Measurements from ENCODE around the gene PRDX4.
A peak's percentile ranks its signal among the peaks of the same experiment; 100 is the strongest.
"Not testable (repeated sequence)": the region's sequence is repeated elsewhere in the genome, so short reads cannot be mapped to it uniquely, and the experiment has no call there.

The PRDX4 gene

DNA sequence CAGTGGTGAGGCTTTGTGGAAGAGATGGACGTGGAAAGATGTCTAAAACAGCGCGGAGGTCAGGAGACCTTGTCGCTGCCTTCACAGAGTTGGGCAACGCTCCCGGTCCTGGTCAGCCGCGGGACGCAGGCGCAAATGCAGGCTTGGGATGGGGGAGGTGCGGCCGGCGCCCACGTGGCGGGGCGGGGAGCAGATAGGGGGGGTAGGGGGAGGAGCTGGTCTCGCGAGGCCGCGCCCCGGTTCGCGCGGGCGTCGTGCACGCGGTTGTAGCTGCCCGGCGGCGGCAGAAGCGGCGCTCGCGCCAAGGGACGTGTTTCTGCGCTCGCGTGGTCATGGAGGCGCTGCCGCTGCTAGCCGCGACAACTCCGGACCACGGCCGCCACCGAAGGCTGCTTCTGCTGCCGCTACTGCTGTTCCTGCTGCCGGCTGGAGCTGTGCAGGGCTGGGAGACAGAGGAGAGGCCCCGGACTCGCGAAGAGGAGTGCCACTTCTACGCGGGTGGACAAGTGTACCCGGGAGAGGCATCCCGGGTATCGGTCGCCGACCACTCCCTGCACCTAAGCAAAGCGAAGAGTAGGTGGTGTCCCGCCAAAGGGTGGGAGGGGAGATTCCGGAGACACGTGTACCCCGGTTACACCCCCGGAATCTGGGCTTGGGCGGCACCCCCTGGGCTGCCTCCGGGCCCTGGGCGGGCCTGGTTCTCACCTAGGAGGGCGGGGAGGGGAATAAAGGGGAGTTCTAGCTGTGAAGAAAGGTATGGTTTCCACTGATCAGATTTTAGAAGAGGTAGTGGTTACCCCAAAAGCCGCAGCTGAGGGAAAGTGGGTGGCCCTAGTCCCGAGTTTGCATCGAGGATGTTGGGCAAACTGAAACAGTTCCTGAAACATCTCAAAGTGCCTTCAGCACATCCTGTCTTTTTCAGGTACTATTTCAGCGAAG is at the start of gene PRDX4:
Gene PRDX4, plus strand, starts transcription at position 255 of the 939 bp plus-strand sequence. Its CDS starts 78 bp downstream, at position 333.
- DNase-seq: peak; percentile 49

DNA sequence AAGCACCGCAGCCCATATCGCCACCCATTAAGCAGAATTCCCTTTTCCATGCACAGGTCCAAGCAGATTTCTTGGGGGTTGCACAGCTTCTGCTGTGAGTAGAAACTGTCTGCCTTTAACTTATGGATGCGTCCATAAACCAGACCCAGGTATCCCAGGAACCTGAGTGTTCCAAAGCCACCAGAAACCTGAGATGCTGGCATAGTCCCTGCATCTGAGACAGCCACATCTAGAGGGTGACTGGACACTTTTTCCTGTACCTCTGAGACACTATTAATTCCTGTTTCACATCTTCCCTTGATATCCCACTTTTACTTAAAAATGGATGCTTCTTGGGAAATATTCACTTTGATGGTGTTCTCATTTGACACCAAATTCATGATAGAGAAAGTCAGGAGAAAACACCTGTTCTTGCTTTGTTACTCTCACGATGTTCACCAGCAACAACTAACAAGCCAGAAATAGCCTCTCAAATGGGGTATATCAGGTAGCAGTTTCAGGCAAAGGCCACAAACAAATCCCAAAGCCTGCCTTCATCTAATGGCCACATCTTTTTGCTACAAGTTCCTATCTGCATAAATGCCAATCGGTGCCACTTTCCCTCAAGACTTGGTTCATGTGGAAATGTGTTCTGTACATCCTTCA is 45.5 kb upstream of the PRDX4 start:
- no peak for DNase-seq

DNA sequence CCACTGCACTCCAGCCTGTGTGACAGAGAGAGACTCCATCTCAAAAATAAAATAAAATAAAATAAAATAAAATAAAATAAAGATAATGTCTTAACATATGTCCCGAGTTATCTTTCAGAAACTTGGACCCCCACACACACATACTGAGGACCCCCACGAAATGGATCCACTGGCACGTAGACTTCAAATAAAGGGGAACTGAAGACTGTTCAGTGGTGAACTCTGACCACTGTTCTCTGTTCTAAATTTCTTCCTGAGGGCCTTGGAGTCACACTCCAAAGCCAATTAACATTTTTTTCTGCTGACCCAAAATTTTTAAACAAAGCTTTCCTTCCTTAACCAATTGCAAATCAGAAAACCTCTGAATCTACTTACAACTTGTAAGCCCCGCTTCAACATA is 43.5 kb upstream of the PRDX4 start:
- DNase-seq: no peak

DNA sequence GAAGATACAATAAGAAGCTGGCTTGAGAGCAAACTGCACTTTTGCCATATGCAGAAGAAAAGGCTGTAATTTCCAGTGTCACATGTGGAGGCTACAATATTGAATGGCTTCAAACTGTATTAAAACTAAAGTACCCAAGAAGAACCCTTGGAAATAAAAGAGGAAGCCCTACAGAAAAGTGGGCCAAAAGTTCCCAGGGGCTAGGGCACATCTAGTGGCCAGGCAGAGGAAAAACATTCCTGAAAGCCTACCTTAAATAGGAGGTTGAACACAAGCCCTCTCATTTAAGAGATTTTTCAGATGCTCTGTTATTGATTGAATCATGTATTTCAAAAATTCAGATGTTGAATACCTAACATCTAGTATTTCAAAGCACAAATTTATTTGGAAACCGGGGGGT is 40.6 kb upstream of the PRDX4 start:
- DNase-seq: no peak

DNA sequence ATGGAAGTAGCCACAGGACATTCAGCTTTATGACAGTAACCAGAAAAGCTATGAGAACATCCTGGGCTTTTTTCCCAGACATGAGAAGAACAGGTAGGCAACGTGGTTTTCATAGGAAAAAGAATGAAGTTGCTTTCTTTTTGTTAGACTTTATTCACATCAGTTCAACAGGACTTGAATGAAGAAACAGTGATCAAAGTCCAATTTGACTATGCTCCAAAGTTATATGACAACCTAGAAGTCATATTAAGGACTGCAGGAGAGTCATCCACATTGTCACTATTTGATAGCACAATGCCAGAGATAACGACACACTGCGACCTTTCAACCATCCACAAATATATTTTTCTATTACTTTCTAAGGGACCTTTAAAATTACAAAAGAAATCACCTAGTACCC is 39.2 kb upstream of the PRDX4 start:
- DNase-seq: no peak

DNA sequence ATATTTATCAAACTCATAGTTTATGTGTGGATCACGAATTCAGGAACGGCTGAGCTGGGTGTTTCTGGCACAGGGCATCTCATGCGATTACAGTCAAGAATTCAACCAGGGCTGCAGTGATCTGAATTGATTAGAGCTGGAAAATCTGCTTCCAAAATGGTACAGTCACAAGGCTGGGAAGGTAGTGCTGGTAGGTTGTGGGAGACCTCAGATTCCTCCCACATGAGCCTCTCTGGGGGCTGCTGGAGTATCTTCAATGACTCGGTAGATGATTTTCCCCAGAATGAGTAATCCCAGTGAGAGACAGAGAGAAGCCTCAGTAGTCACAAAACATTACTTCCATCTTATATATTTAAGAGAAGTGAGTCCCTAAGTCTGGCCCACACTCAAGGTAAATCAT is 36.2 kb upstream of the PRDX4 start:
- no peak for DNase-seq

DNA sequence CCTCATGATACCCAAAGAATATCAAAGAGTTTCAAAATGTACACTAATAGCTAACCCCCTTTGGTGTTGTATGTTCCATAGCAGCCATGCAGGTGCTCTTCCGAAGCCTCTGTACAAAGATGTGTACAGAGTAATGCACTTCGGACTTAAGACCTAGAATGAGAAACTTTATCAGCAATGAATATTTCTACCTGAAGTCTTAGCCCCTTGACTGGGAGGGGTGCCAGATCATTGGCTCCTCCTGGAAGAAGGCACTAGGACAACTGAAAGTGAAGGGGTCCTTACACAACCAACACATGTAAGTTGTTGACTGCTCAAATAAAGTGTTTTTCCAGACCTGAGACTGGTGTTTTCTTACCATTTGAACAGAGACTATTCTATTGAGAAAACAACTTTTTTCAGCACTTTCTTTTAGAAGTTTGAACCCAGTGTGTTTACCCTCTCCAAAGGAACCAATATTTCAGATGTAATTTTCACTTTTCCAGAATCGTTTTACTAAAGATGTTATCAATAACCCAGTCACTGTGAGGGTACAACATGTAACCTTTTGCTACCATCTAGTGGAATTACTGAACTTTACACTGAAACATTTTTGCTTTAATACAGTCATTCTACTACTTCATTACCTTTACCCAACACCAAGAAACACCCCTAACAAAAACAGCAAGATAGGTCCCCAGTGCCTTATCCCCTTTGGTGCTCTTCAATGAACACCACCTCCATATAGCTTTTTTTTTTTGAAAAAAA is 33.3 kb upstream of the PRDX4 start:
- DNase-seq: peak; percentile 7

DNA sequence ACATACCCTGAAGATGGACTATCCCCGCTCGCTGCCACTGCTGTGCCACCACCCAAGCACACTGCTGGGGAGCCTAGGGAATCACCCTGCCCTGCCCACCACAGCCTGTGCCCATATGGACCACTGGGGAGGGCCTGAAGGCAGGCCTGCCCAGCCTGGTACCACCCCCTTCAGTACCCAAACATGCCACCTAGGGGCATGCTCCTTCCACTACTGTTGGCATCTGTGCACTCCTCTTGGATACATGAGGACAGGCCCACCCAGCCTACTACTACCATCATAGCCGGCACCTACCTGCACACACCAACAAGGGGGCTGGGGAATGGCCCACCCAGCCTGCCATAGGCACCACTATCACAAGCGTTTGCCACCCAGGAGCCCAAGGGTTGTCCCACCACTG is 30.1 kb upstream of the PRDX4 start:
- DNase-seq: no peak

DNA sequence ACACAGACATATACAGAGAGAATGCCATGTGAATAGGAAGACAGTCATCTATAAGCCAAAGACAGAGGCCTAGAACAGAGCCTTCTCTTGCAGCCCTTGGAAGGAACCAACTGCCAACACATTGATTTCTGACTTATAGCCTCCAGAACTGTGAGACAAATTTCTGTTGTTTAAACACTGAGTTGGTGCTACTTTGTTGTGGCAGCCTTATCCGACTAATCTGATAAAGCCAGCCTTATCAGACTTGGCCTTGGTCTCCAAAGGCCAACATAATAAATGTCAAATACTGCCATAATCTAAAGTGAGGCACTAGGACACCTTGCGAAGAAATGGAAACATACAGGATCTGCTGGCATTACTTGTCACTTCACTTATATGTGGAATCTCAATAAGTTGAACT is 24.3 kb upstream of the PRDX4 start:
- no peak for DNase-seq

DNA sequence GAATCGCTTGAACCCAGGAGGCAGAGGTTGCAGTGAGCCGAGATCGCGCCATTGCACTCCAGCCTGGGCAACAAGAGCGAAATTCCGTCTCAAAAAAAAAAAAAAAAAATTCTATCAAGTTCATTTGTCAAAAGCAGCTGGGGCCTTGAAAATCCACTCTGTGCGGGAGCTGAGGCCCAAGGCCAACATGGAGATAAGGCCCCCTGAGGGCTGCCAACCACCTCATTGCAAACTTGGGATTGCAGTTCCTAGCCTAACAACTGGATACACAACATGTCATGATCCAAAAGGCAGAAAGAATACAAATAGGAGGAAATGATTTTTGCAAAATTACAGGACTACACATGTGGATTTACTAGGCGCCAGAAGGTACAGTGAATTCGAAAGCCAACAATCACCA is 22.5 kb upstream of the PRDX4 start:
- no peak for DNase-seq

DNA sequence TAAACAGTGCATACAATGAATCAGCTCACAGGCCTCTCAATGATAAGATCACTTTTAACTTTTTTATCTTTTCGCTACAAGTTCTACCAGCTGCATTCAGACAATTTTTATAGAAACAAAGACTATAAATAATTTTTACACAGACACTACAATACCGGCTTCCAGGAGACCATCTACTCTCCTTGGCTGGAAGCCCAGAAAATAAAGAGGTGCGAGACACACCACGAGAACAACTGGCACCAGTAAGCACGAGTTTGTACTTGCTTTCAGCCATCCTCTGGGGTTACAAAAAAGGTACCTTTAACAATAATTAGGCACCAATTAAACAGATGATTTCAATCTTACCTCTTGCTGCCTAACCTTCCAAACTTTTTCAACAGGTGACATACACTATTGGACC is 11.2 kb upstream of the PRDX4 start:
- no peak for DNase-seq

DNA sequence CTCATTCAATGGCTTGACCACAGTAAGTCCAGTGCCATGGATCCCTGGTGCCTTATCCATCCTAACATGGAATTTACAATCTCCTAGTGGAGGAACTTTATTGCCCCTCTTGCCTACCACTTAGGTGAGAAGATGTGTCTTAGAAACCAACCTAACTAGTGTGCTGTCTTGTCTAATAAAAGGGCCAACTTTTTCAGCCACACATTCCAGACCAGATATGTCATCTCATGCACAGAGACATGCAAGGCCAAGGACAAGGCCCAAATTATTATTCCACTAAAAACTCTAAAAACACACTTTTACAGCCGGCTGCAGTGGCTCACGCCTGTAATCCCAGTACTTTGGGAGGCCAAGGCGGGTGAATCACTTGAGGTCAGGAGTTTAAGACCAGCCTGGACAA is 10.6 kb upstream of the PRDX4 start:
- DNase-seq: no peak

DNA sequence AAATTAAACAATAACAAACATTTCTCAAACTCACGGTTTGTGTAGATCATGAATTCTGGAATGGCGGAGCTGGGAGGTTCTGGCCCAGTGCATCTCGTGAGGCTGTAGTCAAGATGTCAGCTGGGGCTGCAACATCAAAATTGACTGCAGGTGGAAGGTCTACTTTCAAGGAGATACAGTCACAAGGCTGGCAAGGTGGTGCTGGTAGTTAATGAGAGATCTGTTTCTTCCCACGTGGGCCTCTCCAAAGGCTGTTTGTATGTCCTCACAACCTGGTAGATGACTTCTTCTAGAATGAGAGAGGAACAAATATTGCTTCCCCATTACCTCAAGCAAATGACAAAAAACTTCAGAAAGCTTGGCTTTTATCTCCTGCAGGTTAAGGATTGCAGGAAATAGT is 8.0 kb upstream of the PRDX4 start:
- DNase-seq: no peak

DNA sequence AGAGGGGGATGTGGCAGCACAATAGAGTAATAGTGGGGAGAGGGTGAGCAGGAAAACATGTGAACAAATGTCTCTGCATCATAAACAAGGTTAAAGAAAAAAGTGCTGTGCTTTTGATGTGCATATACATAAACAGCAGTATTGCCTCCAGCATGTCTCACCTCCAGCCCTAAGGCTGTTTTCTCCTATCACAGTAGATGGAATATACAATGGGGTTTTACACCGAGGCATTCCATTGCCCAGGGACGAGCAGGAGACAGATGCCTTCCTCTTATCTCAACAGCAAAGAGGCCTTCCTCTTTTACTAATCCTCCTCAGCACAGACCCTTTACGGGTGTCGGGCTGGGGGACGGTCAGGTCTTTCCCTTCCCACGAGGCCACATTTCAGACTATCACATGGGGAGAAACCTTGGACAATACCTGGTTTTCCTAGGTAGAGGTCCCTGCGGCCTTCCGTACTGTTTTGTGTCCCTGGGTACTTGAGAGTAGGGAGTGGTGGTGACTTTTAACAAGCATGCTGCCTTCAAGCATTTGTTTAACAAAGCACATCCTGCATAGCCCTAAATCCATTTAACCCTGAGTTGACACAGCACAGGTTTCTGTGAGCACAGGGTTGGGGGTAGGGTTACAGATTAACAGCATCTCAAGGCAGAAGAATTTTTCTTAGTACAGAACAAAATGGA is 7.1 kb upstream of the PRDX4 start:
- not testable (repeated sequence) for DNase-seq

DNA sequence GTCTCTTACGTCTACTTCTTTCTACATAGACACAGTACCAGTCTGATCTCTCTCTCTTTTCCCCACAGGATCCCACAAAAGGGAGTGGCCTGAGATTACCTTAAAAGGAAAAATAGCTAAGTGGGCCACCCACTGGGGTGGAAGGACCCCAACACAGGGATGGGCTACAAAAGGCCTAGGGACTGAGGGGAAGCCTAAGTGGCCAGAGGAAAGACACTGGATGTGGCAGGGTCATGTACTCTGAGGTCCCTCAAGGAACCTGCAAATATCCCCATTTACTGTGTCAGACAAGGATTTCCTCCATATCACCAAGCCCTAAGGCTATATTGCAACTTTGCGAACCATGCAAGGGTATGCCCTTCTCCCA is 6.5 kb upstream of the PRDX4 start:
- DNase-seq: no peak

DNA sequence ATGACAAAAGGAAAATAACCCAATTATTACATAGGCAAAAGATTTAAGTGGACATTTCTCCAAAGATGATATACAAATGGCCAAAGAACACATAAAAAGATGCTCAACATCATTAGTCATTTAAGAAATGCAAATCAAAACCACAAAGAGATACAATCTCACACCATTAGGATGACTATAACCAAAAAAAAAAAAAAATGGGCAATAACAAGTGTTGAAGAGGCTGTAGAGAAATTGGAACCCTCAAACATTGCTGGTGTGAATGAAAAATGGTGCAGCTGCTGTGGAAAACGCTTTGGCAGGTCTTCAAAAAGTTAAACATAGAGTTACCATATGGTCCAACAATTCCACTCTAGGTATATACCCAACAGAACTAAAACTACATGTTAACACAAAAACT is 5.6 kb upstream of the PRDX4 start:
- no peak for DNase-seq

DNA sequence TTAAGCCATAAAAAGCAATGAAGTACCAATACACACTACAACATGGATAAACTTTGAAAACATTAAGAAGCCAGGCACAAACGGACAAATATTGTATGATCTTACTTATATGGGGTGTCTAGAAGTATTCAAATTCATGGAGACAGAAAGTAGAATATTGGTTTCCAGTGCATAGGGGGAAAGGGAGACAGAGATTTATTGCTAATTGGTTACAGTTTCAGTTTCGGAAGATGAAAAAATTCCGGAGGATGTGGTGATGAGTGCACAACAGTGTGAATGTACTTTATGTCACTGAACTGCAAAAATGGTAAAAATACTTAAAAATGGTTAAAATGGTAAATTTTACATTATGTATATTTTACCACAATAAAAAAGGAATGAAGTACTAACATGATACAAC is 5.1 kb upstream of the PRDX4 start:
- DNase-seq: no peak

DNA sequence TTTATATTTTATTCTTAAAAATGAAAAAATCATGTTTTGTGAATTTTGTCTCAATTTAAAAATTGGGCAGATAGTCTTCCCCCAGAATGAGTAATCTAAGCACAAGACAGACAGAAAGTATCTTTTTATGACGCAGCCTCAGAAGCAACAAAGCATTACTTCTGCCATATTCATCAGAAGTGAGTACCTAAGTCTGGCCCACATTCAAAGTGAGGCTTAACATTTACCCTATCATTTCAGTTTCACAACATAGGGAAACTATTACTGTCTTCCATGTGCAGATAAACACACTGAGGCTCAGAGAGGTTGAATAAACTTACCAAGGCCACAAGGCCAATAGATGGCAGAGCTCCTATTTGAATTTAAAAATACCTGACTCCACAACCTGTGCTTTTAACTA is 4.4 kb upstream of the PRDX4 start:
- no peak for DNase-seq

DNA sequence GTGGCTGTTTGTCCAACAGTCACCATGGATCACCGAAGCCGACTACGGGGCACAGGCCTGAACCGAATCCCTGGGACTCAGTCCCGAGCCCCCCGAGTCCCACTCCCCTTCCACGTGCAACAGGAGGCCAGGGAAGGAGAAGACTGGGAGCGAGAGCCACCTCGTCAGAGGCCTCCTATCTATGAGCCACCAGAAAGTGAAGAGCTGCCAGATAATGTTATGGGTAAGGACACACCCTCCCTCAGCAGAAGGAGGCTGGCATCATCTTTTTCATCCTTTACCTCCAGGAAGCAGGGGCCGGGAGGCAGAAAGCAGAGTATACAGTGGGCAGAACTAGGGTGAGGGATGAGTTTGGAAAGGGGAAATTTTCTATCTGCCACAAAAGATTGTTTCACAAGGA is 2.8 kb upstream of the PRDX4 start:
- DNase-seq: no peak

DNA sequence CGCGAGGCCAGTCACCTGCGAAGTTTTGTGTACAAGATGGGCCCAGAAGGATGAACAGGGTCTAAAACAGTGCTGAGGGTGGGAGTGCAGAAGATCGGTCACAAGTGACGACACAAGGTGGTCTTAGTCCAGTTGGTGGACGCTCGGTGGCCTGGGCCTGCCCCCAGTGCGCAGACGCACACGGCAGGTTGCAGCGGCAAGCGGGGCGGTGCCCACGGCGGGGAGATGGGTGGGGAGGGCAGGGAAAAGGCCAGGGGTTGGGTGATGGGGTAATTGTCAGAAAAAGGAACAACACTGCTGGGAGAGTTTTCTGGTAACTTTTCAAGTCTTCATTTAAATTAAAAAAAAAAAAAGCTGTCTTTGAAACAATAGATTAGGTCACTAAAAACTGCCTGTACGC is 1.0 kb upstream of the PRDX4 start:
- DNase-seq: no peak

DNA sequence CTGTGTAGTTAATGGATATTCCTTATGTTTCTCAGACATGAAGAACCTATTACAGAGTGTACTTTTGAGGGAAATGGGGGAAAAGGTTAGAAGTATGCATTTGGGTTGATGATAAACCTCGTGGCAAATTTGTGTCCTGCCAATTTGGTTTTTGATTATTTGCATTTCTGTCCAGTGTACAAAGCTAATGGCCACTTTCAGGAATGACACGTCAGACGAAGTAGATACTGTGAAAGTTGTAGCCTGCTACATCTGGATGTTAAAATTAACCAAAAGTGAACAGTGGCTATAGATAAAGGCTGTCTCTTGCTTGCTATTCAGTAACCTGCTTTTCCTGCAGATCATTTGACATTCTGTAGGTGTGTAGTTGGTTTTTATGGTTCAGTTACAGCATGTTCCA is 1.0 kb downstream of the PRDX4 start:
- DNase-seq: no peak

DNA sequence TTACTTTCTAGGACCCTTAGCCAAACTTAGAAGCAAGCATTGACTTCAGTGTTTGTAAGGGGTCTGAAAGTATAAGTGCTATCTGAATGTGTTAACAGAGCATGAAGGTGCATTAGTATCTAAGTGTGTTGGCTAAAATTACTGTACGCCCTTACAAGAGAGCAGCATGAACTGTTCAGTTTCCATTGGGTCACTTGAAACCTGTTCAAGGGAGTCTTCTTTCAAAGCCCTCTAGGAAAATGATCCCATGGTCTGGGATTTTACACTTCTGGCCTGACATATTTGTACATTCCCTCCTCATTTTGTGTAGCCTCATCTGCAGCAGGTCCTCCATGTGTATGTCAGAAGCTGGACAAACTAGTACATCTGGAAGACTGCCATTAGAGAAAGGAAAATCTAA is 3.2 kb downstream of the PRDX4 start:
- no peak for DNase-seq

DNA sequence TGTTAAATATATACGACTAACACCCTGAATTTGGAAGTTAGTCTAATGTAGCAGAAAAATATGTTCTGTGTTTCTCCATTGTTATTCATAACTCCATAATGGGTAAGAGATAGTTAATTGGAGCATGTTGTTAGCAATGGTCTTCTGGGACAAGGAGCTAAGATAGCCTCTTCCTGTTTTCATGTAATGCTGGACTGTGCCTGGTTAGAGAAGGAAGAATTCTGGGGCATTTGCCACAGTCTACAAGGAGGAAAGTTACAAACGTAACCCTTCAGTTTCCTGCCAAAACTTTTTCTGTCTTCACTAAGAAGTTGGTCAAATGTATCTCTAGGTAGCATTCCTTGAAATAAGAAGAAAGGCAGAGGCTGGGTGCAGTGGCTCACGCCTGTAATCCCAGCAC is 5.8 kb downstream of the PRDX4 start:
- DNase-seq: no peak

Measured in NCI-H748 treated with DMSO at 0.1 percent for 48 hours (cell line).